ENCODE data around the gene KLHL6. TPM values are rescaled to one million over a fixed set of nuclear protein-coding genes. Genes with fewer than 3 reads are reported as not detected.
A peak's percentile ranks its signal among the peaks of the same experiment; 100 is the strongest.

The KLHL6 gene
- total RNA-seq, 4 donors from 2014 or later: 0.60 to 17.0 (median 2.7) TPM

- in situ Hi-C loops (cut with MboI; ENCODE audit: low pct_ligation_motif_present in 1 of 4, low pct_unique_long_range_greater_than_20kb in 1 of 4, low sequenced_read_pairs in 3 of 4): no loop called here
- 76 to 78% methylated on average over 5 to 14 of the region's 14 CpGs for WGBS, 2 donors (ENCODE audit: low coverage in 1 of 2)
- TF ChIP-seq POLR2A (IDR thresholded peaks at IDR 0.05): no peak
- TF ChIP-seq EP300 (IDR thresholded peaks at IDR 0.05; ENCODE audit: low read depth): no peak
- no peak for TF ChIP-seq POLR2AphosphoS5 (IDR thresholded peaks at IDR 0.05)
- TF ChIP-seq, protein P1, sequence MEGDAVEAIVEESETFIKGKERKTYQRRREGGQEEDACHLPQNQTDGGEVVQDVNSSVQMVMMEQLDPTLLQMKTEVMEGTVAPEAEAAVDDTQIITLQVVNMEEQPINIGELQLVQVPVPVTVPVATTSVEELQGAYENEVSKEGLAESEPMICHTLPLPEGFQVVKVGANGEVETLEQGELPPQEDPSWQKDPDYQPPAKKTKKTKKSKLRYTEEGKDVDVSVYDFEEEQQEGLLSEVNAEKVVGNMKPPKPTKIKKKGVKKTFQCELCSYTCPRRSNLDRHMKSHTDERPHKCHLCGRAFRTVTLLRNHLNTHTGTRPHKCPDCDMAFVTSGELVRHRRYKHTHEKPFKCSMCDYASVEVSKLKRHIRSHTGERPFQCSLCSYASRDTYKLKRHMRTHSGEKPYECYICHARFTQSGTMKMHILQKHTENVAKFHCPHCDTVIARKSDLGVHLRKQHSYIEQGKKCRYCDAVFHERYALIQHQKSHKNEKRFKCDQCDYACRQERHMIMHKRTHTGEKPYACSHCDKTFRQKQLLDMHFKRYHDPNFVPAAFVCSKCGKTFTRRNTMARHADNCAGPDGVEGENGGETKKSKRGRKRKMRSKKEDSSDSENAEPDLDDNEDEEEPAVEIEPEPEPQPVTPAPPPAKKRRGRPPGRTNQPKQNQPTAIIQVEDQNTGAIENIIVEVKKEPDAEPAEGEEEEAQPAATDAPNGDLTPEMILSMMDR (IDR thresholded peaks at IDR 0.05): no peak
- H3K4me3 ChIP-seq: no peak overlapping the region
- no peaks in the 10 kb centered on the region for H3K36me3 ChIP-seq
- intact Hi-C loops (cut with DNase I; ENCODE audit: low total_unique reads): no loop called here
- DNase-seq: peak; percentile 53
- peak overlapping the region in 3 of 4 donors; percentile 37 to 67 (median 41) for H3K27ac ChIP-seq
- H3K9me3 ChIP-seq: no peaks in the 10 kb centered on the region
- H3K27me3 ChIP-seq: no peaks in the 10 kb centered on the region
- peaks cover 0 to 10% (median 0%) of the 10 kb centered on the region in 4 donors for H3K4me1 ChIP-seq
These were observed 14.8 kb downstream of the KLHL6 start for GRCh38 chr3:183540501-183541234.

DNA sequence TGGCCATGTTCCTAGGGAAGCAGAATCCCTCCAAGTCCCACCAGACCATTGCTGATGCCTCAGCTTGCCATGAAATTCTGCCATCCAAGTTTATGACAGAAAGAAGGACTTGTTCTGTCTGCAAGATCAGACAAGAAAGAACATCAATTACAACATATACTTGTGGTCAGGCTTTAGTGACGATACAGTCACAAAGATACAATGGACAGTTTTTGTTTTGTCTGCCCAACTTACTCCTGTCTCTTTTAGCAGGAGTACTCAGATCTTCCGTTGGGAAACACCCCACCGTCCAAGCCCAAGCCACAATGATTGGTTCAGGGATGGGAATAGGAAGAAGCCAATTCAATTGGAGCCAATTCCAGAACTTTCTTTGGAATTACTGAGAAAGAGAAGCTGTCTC is 15.7 kb downstream of the KLHL6 start:
- DNase-seq: no peak
- H3K27me3 ChIP-seq: no peaks in the 10 kb centered on the region
- in situ Hi-C loops (cut with MboI; ENCODE audit: low pct_ligation_motif_present in 1 of 4, low pct_unique_long_range_greater_than_20kb in 1 of 4, low sequenced_read_pairs in 3 of 4): no loop called here
- H3K27ac ChIP-seq: peak overlapping the region in 2 of 4 donors; percentile 37 to 67
- peaks cover 0 to 10% (median 0%) of the 10 kb centered on the region in 4 donors for H3K4me1 ChIP-seq
- intact Hi-C loops (cut with DNase I; ENCODE audit: low total_unique reads): no loop called here
- TF ChIP-seq EP300 (IDR thresholded peaks at IDR 0.05; ENCODE audit: low read depth) (no peak), POLR2AphosphoS5 (IDR thresholded peaks at IDR 0.05) (no peak), POLR2A (IDR thresholded peaks at IDR 0.05) (no peak)
- TF ChIP-seq, protein P1 (IDR thresholded peaks at IDR 0.05): no peak
- WGBS, 2 donors (ENCODE audit: low coverage in 1 of 2): 82% methylated on average over 3 of the region's 3 CpGs; no CpG with 5 or more reads in 1 of the 2 donors
- H3K36me3 ChIP-seq: no peaks in the 10 kb centered on the region
- no peak overlapping the region for H3K4me3 ChIP-seq
- H3K9me3 ChIP-seq: no peaks in the 10 kb centered on the region

- Histone ChIP-seq H3K4me3 (no peak overlapping the region), H3K36me3 (no peaks in the 10 kb centered on the region), H3K9me3 (no peaks in the 10 kb centered on the region), H3K27ac (no peak overlapping the region), H3K27me3 (no peaks in the 10 kb centered on the region), H3K4me1 (peaks cover 0 to 13% (median 0%) of the 10 kb centered on the region in 4 donors)
- TF ChIP-seq EP300 (IDR thresholded peaks at IDR 0.05; ENCODE audit: low read depth) (no peak), POLR2A (IDR thresholded peaks at IDR 0.05) (no peak), POLR2AphosphoS5 (IDR thresholded peaks at IDR 0.05) (no peak)
- TF ChIP-seq, protein P1 (IDR thresholded peaks at IDR 0.05): no peak
- in situ Hi-C loops (cut with MboI; ENCODE audit: low pct_ligation_motif_present in 1 of 4, low pct_unique_long_range_greater_than_20kb in 1 of 4, low sequenced_read_pairs in 3 of 4): no loop called here
- WGBS, 2 donors (ENCODE audit: low coverage in 1 of 2): 97 to 100% methylated on average over 1 of the region's 1 CpG
- intact Hi-C loops (cut with DNase I; ENCODE audit: low total_unique reads): no loop called here
- no peak for DNase-seq
These were observed 17.0 kb downstream of the KLHL6 start for GRCh38 chr3:183538486-183538885.

DNA sequence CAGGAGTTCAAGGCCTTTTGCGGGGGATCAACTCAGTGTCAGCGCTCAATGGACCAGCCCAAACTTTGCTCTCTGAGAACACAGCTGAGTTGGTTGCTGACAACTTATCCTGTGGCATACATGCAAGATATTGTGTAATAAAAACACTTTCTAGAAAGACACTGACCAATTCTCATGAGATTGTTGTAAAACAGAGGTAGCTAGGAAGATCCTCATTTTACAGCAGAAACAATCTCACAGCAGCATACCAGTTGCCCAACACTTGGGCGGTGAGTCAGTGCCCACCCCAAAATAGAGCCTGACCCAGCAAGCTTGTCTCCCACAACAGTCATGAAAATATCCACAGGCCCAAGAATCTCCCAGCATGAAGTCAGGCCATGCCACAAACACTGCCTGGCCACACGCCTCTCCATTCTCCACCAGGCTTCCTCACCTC is 18.2 kb downstream of the KLHL6 start:
- TF ChIP-seq POLR2AphosphoS5 (IDR thresholded peaks at IDR 0.05): no peak
- TF ChIP-seq POLR2A (IDR thresholded peaks at IDR 0.05): no peak
- TF ChIP-seq EP300 (IDR thresholded peaks at IDR 0.05; ENCODE audit: low read depth): no peak
- H3K4me3 ChIP-seq: no peak overlapping the region
- 78 to 80% methylated on average over 2 to 4 of the region's 4 CpGs for WGBS, 2 donors (ENCODE audit: low coverage in 1 of 2)
- no peaks in the 10 kb centered on the region for H3K27me3 ChIP-seq
- in situ Hi-C loops (cut with MboI; ENCODE audit: low pct_ligation_motif_present in 1 of 4, low pct_unique_long_range_greater_than_20kb in 1 of 4, low sequenced_read_pairs in 3 of 4): no loop called here
- intact Hi-C loops (cut with DNase I; ENCODE audit: low total_unique reads): no loop called here
- no peaks in the 10 kb centered on the region for H3K9me3 ChIP-seq
- DNase-seq: no peak
- no peaks in the 10 kb centered on the region for H3K36me3 ChIP-seq
- peak overlapping the region; percentile 10 to 68 (median 24) for H3K27ac ChIP-seq
- H3K4me1 ChIP-seq: peaks cover 0 to 14% (median 0%) of the 10 kb centered on the region in 4 donors
